Smooth muscle cell of the umbilical artery (primary cell): ENCODE data around the gene C11orf97. TPM values are rescaled to one million over a fixed set of nuclear protein-coding genes. Genes with fewer than 3 reads are reported as not detected.

Experiments
- total RNA-seq: library from RNA; depleted of rRNA; stranded (reverse); fragments of >200 nt; gene quantifications from 2 replicates; pipeline ENCODE4 v1.2.3, GENCODE V29; 2014

Gene C11orf97, protein sequence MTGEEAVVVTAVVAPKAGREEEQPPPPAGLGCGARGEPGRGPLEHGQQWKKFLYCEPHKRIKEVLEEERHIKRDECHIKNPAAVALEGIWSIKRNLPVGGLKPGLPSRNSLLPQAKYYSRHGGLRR
- total RNA-seq = not detected in 2 replicates

DNA sequence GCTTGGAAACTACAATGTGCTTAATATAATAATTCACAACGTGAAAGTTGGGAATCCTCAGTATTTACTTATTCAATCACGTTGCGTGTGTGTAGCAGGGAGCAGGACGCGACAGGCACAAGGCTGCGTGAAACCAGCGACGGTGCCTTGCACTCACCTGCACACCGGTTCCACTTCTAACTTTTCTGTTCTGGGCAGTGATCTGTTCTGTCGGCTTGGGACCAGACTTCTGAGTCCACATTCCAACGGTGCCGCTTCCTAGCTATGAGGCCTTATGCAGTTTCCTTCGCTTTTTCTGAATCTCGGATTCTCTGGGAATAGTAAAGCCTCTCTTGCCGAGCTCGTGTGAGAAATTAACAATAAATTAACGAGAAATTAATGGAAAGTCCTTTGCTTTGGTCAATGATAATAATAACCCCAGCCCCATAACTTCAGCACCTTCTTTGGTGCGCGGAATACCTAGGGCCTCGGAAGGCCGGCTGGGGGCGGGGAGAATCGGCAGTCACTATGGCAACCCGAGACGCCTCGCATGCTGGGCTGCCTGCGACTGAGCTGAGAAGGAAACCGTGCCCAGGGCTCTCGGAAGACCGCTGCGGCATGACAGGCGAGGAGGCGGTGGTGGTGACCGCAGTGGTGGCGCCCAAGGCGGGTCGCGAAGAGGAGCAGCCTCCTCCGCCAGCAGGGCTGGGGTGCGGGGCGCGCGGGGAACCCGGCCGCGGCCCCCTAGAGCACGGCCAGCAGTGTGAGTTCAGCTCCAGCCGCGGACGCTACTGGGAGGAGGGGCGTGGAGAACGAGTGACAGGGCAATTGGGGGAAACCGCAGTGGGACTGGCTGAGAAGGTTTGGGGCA lies at the start of gene C11orf97:
C11orf97 (plus strand) TSS at position 530 of the 850 bp plus-strand sequence; CDS start at position 598, 68 bp downstream.

DNA sequence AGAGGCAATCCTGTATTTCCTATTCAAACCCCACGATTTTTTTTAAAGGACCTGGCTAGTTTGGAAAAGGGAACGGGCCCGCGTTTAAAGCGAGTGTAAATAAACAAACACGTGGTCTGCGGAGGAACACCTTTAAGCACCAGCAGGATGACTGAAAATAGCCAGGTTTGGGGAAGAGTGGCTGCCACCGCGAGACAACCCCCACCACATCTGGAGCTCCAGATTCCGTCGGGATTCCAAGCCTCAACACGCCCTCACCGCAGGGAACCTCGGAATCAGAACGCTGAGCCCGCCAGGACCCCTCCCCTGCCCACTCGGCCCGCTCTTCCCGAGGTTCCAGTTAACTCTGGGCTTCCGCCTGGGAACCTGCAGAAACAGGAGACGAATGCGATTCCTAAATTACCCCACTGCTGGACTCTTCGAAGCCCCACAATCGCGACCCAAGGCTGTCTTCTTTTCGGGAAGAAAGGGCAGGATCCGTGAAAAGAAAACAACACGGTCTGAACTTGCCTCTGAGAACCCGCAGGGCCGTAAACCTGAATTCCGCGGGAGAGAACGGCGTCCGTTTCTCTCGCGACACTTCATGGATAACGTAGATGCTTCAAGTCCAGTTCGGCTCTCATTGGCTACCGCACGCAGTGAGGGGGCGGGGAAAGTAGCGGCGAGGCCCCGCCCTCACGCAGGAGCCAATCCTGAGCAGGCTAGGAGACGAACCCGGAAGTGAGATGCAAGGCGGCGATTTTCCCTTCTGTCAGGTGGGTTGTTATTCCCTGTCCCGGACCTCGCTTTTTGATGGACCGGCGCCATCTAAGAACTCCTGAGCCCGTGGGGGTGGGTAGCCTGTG lies 18.8 kb upstream of the C11orf97 start, which contains the start of the genes ANKRD49 and MRE11:
ANKRD49 (plus strand) TSS at position 704 of the 845 bp plus-strand sequence. CDS start 2,710 bp downstream, outside the sequence.
MRE11 (minus strand) TSS at position 564 of the 845 bp plus-strand sequence. CDS start 1,043 bp downstream, outside the sequence.

GRCh38 chr11:94543695-94544645 lies 31.7 kb downstream of the C11orf97 start, which contains the start of gene FUT4:
Gene FUT4, plus strand, starts transcription at chr11:94543921. Its CDS starts 213 bp downstream, at chr11:94544134.

DNA sequence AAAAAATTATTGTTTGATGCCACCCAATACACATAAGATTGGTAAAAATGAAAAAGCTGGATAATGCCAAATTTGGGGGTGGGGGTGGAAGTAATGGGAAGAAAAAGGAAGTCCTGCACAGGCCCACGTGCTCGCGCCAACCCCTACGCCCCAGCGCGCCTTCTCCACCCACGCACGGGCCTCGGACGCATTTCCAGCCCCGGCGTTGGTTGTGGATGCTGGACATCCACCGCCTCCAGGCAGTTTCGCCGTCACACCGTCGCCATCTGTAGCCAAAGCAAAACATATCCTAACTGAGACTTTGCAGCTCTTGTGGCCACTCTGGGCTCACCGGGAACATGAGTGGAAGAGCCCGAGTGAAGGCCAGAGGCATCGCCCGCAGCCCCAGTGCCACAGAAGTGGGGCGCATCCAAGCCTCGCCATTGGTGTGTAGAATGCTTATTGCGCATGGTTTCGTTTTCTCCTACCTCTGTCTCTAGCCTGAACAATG lies 55.0 kb downstream of the C11orf97 start, which contains the start of gene PIWIL4:
PIWIL4 (plus strand) TSS at position 188 of the 490 bp plus-strand sequence; CDS start at position 339, 151 bp downstream.

Other genes starting within 250 kb of the C11orf97 start
- gene IZUMO1R, start 207.9 kb upstream of the C11orf97 start, total RNA-seq = 0.37 TPM in 1 of 2 replicates, not detected in the other
- gene GPR83, start 111.0 kb upstream of the C11orf97 start, total RNA-seq = under 0.01 and 0.09 TPM in 2 replicates
- gene MRE11, start 18.6 kb upstream of the C11orf97 start, total RNA-seq = 8.9 and 11.0 TPM in 2 replicates
- 11.0 and 16.6 TPM in 2 replicates for gene ANKRD49, start 18.5 kb upstream of the C11orf97 start, total RNA-seq
- gene FUT4, start 31.5 kb downstream of the C11orf97 start, total RNA-seq = 4.8 and 6.1 TPM in 2 replicates
- gene PIWIL4, start 54.9 kb downstream of the C11orf97 start, total RNA-seq = 0.89 and 2.5 TPM in 2 replicates